AG04450 (cell line): Measurements from ENCODE around the gene WDR45. TPM values are rescaled to one million over a fixed set of nuclear protein-coding genes. Genes with fewer than 3 reads are reported as not detected.

Experiments used
- CTCF ChIA-PET: fragments of 300-600, 350-600 bp; formaldehyde crosslinking; extraction: SDS; loops from one replicate; lab custom pipeline; 2022; ENCODE audit warnings: antibody characterized with exemption, inconsistent platforms; lab: Charles Lee
- POLR2A ChIA-PET: fragments of 350-600 bp; formaldehyde crosslinking; extraction: SDS; loops from one replicate; lab custom pipeline; 2021; ENCODE audit warnings: antibody characterized with exemption, inconsistent platforms; lab: Yijun Ruan, JAX
- DNase-seq: peaks from one replicate; pipeline ENCODE4 v3.0.0-alpha.2; 2011; ENCODE audit warnings: low read depth, low spot score
- H3K27ac ChIP-seq: one replicate; pipeline ENCODE4 v1.5.1; 2012; ENCODE audit warnings: low read depth, low read length, control low read depth
- H3K27me3 ChIP-seq: one replicate; pipeline ENCODE4 v1.6.0; 2012; ENCODE audit warnings: low read length; ENCODE audit not compliant: control insufficient read depth, insufficient read depth
- H3K4me3 ChIP-seq: 2 replicates; pipeline ENCODE4 v1.5.1; 2011; ENCODE audit warnings: mild to moderate bottlenecking, low read depth, low read length, control low read depth
- H3K9me3 ChIP-seq: 2 replicates; pipeline ENCODE4 v1.5.1; 2012; ENCODE audit warnings: low read length; ENCODE audit not compliant: control insufficient read depth, insufficient read depth
- CTCF ChIP-seq: IDR thresholded peaks from 2 replicates; pipeline ENCODE4 v1.5.1; 2011; ENCODE audit warnings: low read depth, low read length, control low read depth, inconsistent platforms
- polyA plus RNA-seq: library from polyadenylated mRNA; depleted of rRNA; stranded (reverse); fragments of >200 nt; gene quantifications from 2 replicates; pipeline ENCODE4 v1.2.3, GENCODE V29; 2011

WDR45 gene
- polyA plus RNA-seq, 1 experiment = 78.4 TPM

- H3K27ac ChIP-seq = no peak overlapping the region
- no peak for TF ChIP-seq CTCF
- H3K9me3 ChIP-seq = no peaks in the 10 kb centered on the region
- DNase-seq = no peak
- no peaks in the 10 kb centered on the region for H3K27me3 ChIP-seq
- ChIA-PET POLR2A (no interaction called here), CTCF (no interaction called here)
- no peak overlapping the region for H3K4me3 ChIP-seq
Observed at GRCh38 chrX:49108641-49109040, 29.0 kb upstream of the WDR45 start.

GRCh38 chrX:49106930-49107329 lies 27.2 kb upstream of the WDR45 start:
- H3K9me3 ChIP-seq = no peaks in the 10 kb centered on the region
- H3K4me3 ChIP-seq = no peak overlapping the region
- no peak overlapping the region for H3K27ac ChIP-seq
- ChIA-PET CTCF (interaction anchor here (1.0 to 1.4 kb wide), 2 partner anchors 22 to 458 kb away, joined by 3 to 5 read pairs; no protein-coding TSS in a partner anchor), POLR2A (interaction anchor here (0.7 kb wide), 1 partner anchor 63 kb away, joined by 3 read pairs; no protein-coding TSS in a partner anchor)
- peak; percentile 16 for DNase-seq
- H3K27me3 ChIP-seq = no peaks in the 10 kb centered on the region
- TF ChIP-seq CTCF = peak; percentile 57

- H3K27me3 ChIP-seq = no peaks in the 10 kb centered on the region
- DNase-seq = no peak
- H3K9me3 ChIP-seq = no peaks in the 10 kb centered on the region
- POLR2A ChIA-PET = no interaction called here
- TF ChIP-seq CTCF = no peak
- no peak overlapping the region for H3K27ac ChIP-seq
- CTCF ChIA-PET = interaction anchor here (0.6 to 1.4 kb wide), 3 partner anchors 18 to 458 kb away, joined by 3 to 5 read pairs (median 3); no protein-coding TSS in a partner anchor
- no peak overlapping the region for H3K4me3 ChIP-seq
Observed at GRCh38 chrX:49106296-49106695, 26.6 kb upstream of the WDR45 start.

GRCh38 chrX:49103637-49104036 lies 23.9 kb upstream of the WDR45 start:
- no peaks in the 10 kb centered on the region for H3K27me3 ChIP-seq
- DNase-seq = no peak
- TF ChIP-seq CTCF = no peak
- CTCF ChIA-PET = no interaction called here
- no peak overlapping the region for H3K27ac ChIP-seq
- no peak overlapping the region for H3K4me3 ChIP-seq
- POLR2A ChIA-PET = no interaction called here
- H3K9me3 ChIP-seq = no peaks in the 10 kb centered on the region

- Histone ChIP-seq H3K9me3 (no peaks in the 10 kb centered on the region), H3K27me3 (no peaks in the 10 kb centered on the region), H3K4me3 (no peak overlapping the region), H3K27ac (no peak overlapping the region)
- no peak for TF ChIP-seq CTCF
- ChIA-PET POLR2A (no interaction called here), CTCF (no interaction called here)
- no peak for DNase-seq
Observed at GRCh38 chrX:49102190-49102589, 22.5 kb upstream of the WDR45 start.
